Tibial artery (tissue), 4 donors: ENCODE results near the gene AREG.

Source experiments
- DNase-seq, 2 donors: peaks; one replicate each; pipeline ENCODE4 v3.0.0-alpha.2; 2019
- H3K27ac ChIP-seq, 2 donors: fragments of 200-600 bp; sonication (generic) in 1 of 2; 1 replicate in 1 of 2; 2 replicates in 1 of 2; pipeline ENCODE4 v1.5.1; 2018 to 2019; ENCODE audit warnings: mild to moderate bottlenecking in 1 of 2
- H3K27me3 ChIP-seq, 2 donors: fragments of 200-600 bp; sonication (generic) in 1 of 2; one replicate each; pipeline versions ENCODE4 v1.5.1 to v1.6.0; 2016 to 2019
- H3K36me3 ChIP-seq, 3 donors: fragments of 200-600 bp; sonication (generic) in 2 of 3; one replicate each; pipeline ENCODE4 v1.5.1; 2016 to 2019; ENCODE audit warnings: mild to moderate bottlenecking in 2 of 3
- H3K4me1 ChIP-seq, 4 donors: fragments of 200-600 bp; sonication (generic) in 2 of 4; 1 replicate in 3 of 4; 2 replicates in 1 of 4; pipeline ENCODE4 v1.5.1; 2016 to 2019
- H3K4me3 ChIP-seq, 2 donors: fragments of 200-600 bp; sonication (generic) in 1 of 2; 1 replicate in 1 of 2; 2 replicates in 1 of 2; pipeline ENCODE4 v1.5.1; 2018 to 2019; ENCODE audit warnings: mild to moderate bottlenecking in 2 of 2
- H3K9me3 ChIP-seq, 3 donors: fragments of 200-600 bp; sonication (generic) in 1 of 3; one replicate each; pipeline ENCODE4 v1.5.1; 2016 to 2019
- intact Hi-C: fragments of 100-400 bp; cut with DNase I; formaldehyde crosslinking; loops from one replicate; pipeline ENCODE4 v1.15.0; 2023; ENCODE audit warnings: low total_unique reads
- TF ChIP-seq, protein P1 (sequence below), 2 experiments: fragments of 200-600 bp in 1 of 2; fragments of 450-650 bp in 1 of 2; IDR thresholded peaks; one replicate each; pipeline ENCODE4 v1.5.1; 2017 to 2019; ENCODE audit warnings: antibody characterized with exemption in 2 of 2, mild to moderate bottlenecking in 1 of 2, moderate library complexity in 1 of 2

The AREG gene

DNA sequence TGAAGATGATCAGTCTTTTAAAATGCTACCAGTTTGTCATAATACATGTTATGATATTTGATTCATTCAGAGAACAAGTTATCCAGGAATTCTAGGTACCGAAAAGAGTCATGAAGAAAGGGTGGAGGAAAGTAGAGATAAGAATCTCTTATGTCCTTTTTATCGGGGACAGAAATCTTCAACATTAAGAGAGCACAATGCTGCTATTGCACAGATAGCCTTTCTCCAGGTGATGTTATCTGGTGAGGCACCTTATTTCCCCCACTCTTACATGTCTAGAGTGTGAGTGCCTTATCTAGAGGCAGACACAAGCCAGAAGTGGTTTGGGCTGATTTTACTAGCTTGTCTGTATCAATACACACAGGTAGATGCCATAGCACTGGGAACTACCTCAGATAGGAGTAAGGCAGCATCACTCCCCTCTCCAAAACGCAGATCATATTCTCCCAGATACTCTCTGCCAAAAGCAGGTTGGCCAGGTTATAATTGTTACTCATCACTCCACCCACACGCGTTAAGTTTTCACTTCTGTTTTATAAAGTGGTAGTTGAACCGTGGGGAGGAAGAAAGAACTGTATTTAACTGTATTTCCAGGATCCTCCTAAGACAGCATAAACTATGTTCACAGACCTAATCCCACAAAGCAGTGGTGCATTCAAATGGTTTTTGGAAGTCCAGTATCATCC is 38.4 kb downstream of the AREG start:
- H3K27ac ChIP-seq, result no peak overlapping the region
- intact Hi-C loops, result no loop called here

DNA sequence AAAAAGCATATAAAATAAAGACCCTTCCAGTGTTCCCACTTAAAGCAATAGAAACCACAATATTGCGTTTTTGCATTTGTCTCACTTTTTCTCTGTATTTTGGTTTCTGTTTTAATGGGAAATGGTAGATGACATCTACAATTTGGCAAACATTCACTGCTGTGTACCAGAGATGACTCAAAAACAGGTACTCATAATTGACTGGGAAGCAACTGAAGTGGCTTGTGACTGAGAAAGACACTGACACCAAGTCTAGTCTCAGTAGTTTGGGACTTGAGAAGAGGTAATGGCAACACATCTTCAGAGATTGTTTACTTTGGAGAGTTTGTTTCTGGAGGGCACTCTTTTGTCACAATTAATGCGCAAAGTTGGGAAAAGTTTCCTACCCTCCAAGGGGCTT is 42.0 kb downstream of the AREG start:
- intact Hi-C loops, result no loop called here

More for the DNA sequence above, 38.4 kb downstream of the AREG start:
- TF ChIP-seq, protein P1, sequence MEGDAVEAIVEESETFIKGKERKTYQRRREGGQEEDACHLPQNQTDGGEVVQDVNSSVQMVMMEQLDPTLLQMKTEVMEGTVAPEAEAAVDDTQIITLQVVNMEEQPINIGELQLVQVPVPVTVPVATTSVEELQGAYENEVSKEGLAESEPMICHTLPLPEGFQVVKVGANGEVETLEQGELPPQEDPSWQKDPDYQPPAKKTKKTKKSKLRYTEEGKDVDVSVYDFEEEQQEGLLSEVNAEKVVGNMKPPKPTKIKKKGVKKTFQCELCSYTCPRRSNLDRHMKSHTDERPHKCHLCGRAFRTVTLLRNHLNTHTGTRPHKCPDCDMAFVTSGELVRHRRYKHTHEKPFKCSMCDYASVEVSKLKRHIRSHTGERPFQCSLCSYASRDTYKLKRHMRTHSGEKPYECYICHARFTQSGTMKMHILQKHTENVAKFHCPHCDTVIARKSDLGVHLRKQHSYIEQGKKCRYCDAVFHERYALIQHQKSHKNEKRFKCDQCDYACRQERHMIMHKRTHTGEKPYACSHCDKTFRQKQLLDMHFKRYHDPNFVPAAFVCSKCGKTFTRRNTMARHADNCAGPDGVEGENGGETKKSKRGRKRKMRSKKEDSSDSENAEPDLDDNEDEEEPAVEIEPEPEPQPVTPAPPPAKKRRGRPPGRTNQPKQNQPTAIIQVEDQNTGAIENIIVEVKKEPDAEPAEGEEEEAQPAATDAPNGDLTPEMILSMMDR (IDR thresholded peaks at IDR 0.05), result no peak
- no peak overlapping the region for H3K4me3 ChIP-seq
- H3K9me3 ChIP-seq, result no peaks in the 10 kb centered on the region
- no peaks in the 10 kb centered on the region for H3K36me3 ChIP-seq
- no peaks in the 10 kb centered on the region for H3K27me3 ChIP-seq
- DNase-seq, result no peak
- H3K4me1 ChIP-seq, result peaks cover 0 to 4% (median 0%) of the 10 kb centered on the region in 4 donors

DNA sequence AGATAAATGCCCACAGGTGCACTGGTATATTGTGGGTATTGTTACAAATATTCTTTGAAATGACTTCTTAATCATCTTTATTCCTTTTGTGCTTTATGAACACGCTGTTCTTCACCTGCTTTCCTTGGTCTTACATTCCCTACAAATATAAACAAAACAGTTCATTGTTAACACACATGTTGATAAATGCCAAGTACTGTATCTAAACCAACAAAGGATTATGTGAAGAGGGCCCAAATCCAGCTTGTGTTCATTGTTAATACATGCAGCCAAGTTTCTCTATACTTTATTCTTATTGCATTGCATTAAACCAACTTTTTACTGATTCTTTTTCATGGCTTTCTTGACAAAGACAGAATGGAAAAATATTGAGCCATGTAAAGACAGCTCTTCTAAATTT is 42.8 kb downstream of the AREG start:
- H3K27me3 ChIP-seq, result no peaks in the 10 kb centered on the region
- H3K27ac ChIP-seq, result no peak overlapping the region
- DNase-seq, result no peak
- no peak overlapping the region for H3K4me3 ChIP-seq
- H3K36me3 ChIP-seq, result no peaks in the 10 kb centered on the region
- TF ChIP-seq, protein P1 (IDR thresholded peaks at IDR 0.05), result no peak
- no peaks in the 10 kb centered on the region for H3K9me3 ChIP-seq
- no peaks in the 10 kb centered on the region for H3K4me1 ChIP-seq
- intact Hi-C loops, result no loop called here

More for the DNA sequence above, 42.0 kb downstream of the AREG start:
- TF ChIP-seq, protein P1 (IDR thresholded peaks at IDR 0.05), result no peak
- no peak for DNase-seq
- Histone ChIP-seq H3K4me3 (no peak overlapping the region), H3K36me3 (no peaks in the 10 kb centered on the region), H3K27ac (no peak overlapping the region), H3K9me3 (no peaks in the 10 kb centered on the region), H3K4me1 (no peaks in the 10 kb centered on the region), H3K27me3 (no peaks in the 10 kb centered on the region)

DNA sequence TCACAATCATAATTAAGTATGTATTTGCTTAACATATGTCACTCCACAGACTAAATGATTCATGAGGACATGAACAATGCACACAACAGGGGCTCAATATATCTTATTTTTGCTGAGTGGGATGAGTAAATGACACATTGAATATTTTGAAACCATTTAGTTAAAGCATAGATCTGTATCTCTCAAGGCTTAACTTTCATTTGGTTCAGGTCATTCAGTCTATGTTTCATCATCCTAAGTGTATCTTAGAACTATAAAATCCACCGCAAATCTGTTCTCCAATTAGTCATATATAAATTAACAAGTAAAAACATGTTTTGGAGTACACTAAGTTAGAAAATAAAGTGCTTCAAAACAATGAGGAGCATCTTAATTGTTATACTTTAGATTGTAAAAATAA is 45.8 kb downstream of the AREG start:
- TF ChIP-seq, protein P1 (IDR thresholded peaks at IDR 0.05), result no peak
- H3K4me1 ChIP-seq, result no peaks in the 10 kb centered on the region
- H3K4me3 ChIP-seq, result no peak overlapping the region
- H3K36me3 ChIP-seq, result no peaks in the 10 kb centered on the region
- no peaks in the 10 kb centered on the region for H3K9me3 ChIP-seq
- intact Hi-C loops, result no loop called here
- DNase-seq, result no peak
- H3K27me3 ChIP-seq, result no peaks in the 10 kb centered on the region
- H3K27ac ChIP-seq, result no peak overlapping the region

DNA sequence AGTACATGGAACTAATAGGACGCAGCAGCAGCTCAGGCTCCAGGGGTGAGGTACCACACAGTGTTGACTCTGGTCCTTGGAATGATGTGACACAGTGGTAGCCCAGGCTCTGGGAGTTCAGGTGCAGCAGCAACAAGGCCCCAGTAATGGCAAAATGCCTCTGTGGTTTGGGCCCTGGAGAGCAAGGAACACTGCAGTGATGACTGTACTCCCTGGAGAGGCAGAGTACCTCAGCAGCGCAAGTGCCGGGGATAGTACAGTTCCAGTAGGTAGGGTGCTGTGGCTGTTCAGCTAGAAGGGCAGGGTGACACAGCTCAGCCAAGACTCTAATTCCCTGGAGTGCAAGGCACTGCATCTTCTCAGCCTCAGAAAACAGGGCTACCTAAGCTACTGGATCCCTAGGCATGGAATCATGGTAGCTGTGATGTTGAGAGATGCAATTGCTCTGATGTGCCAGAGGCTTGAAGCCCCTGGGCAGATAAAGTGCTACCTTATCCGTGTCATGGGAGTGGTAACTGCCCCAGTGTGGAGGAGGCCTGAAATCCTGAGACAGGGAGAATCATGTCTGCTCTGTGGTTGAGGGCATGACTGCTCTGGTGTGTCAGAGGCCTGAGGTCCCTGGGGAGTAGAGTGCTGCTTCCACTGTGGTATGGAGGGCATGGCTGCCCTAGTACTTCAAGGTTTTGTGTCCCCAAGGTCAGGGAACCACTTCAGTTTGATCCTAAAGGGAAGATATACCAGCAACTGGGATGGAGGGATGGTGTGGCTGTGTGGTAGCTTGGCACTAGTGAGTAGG is 55.2 kb downstream of the AREG start:
- no peak for DNase-seq
- no peaks in the 10 kb centered on the region for H3K9me3 ChIP-seq
- no peaks in the 10 kb centered on the region for H3K27me3 ChIP-seq
- H3K36me3 ChIP-seq, result no peaks in the 10 kb centered on the region
- no peaks in the 10 kb centered on the region for H3K4me1 ChIP-seq
- TF ChIP-seq, protein P1 (IDR thresholded peaks at IDR 0.05), result no peak
- H3K4me3 ChIP-seq, result no peak overlapping the region
- intact Hi-C loops, result no loop called here
- no peak overlapping the region for H3K27ac ChIP-seq
